HepG2 (cell line): ENCODE data around the gene SUSD3. TPM values are rescaled to one million over a fixed set of nuclear protein-coding genes. Genes with fewer than 3 reads are reported as not detected.
A peak's percentile ranks its signal among the peaks of the same experiment; 100 is the strongest.

Experiments
- ATM ChIP-seq: fragments of 450-650 bp; IDR thresholded peaks from 2 replicates; pipeline ENCODE4 v1.7.1; 2017; ENCODE audit warnings: mild to moderate bottlenecking, borderline replicate concordance
- DMTF1 ChIP-seq: sonication (generic); formaldehyde crosslinking; IDR thresholded peaks from 2 replicates; pipeline ENCODE4 v1.4.0; 2020; ENCODE audit warnings: mild to moderate bottlenecking, missing genetic modification reagents
- ESRRA ChIP-seq: sonication (generic); formaldehyde crosslinking; IDR thresholded peaks from 2 replicates; pipeline ENCODE4 v1.5.1; 2020; ENCODE audit warnings: mild to moderate bottlenecking, low read depth, missing genetic modification reagents
- FOXJ3 ChIP-seq: sonication (generic); formaldehyde crosslinking; IDR thresholded peaks from 2 replicates; pipeline ENCODE4 v1.4.0; 2020; ENCODE audit warnings: missing genetic modification reagents, mild to moderate bottlenecking, borderline replicate concordance
- GABPA ChIP-seq, 2 experiments: IDR thresholded peaks; 2 replicates each; pipeline ENCODE4 v1.6.1; 2011 to 2016; ENCODE audit warnings: low read depth in 2 of 2, low read length in 1 of 2, missing biosample characterization in 1 of 2, missing genetic modification characterization in 1 of 2
- HBP1 ChIP-seq: IDR thresholded peaks from 2 replicates; pipeline ENCODE4 v1.6.1; 2016; ENCODE audit warnings: low read depth, control low read depth
- HDAC6 ChIP-seq: fragments of 200-600 bp; sonication (generic); IDR thresholded peaks from 2 replicates; pipeline ENCODE4 v1.7.0; 2017; ENCODE audit warnings: mild to moderate bottlenecking, antibody characterized with exemption, low read length, low read depth
- HNF4G ChIP-seq, 2 experiments: sonication (generic) in 1 of 2; formaldehyde crosslinking in 1 of 2; IDR thresholded peaks; 2 replicates each; pipeline versions ENCODE4 v1.4.0 to v1.6.1; 2011 to 2020; ENCODE audit warnings: borderline replicate concordance in 2 of 2, low read depth in 2 of 2, mild to moderate bottlenecking in 2 of 2, low read length in 1 of 2, missing genetic modification reagents in 1 of 2, moderate library complexity in 1 of 2
- KLF9 ChIP-seq: IDR thresholded peaks from 2 replicates; pipeline ENCODE4 v1.6.1; 2016; ENCODE audit warnings: low read depth
- LCORL ChIP-seq, 2 experiments: fragments of 450-650 bp in 1 of 2; sonication (generic) in 1 of 2; formaldehyde crosslinking in 1 of 2; IDR thresholded peaks; 2 replicates each; pipeline versions ENCODE4 v1.5.0 to v1.6.1; 2017 to 2020; ENCODE audit warnings: antibody characterized with exemption in 1 of 2, missing genetic modification reagents in 1 of 2
- MTERF4 ChIP-seq: sonication (generic); formaldehyde crosslinking; IDR thresholded peaks from 2 replicates; pipeline ENCODE4 v1.8.0; 2023; ENCODE audit warnings: mild to moderate bottlenecking, missing genetic modification reagents
- NFATC3 ChIP-seq: sonication (generic); formaldehyde crosslinking; IDR thresholded peaks from 2 replicates; pipeline ENCODE4 v1.5.1; 2020; ENCODE audit warnings: mild to moderate bottlenecking, missing genetic modification reagents
- NKX3-1 ChIP-seq: sonication (generic); formaldehyde crosslinking; IDR thresholded peaks from 2 replicates; pipeline ENCODE4 v1.5.0; 2020; ENCODE audit warnings: missing genetic modification reagents
- PHF8 ChIP-seq: sonication (generic); formaldehyde crosslinking; IDR thresholded peaks from 2 replicates; pipeline ENCODE4 v1.5.0; 2020; ENCODE audit warnings: missing genetic modification reagents
- PTBP1 ChIP-seq: fragments of 200-400 bp; formaldehyde crosslinking; IDR thresholded peaks from 2 replicates; pipeline ENCODE4 v1.6.1; 2018; ENCODE audit warnings: low read length, low read depth; ENCODE audit not compliant: poor library complexity, severe bottlenecking
- RCOR2 ChIP-seq: IDR thresholded peaks from 2 replicates; pipeline ENCODE4 v1.6.1; 2016; ENCODE audit warnings: missing biosample characterization, missing genetic modification reagents
- RFX1 ChIP-seq: fragments of 450-650 bp; IDR thresholded peaks from 2 replicates; pipeline ENCODE4 v1.6.1; 2017
- YEATS4 ChIP-seq: sonication (generic); formaldehyde crosslinking; IDR thresholded peaks from 2 replicates; pipeline ENCODE4 v1.4.0; 2020; ENCODE audit warnings: missing genetic modification reagents, borderline replicate concordance
- ZBTB1 ChIP-seq: sonication (generic); formaldehyde crosslinking; IDR thresholded peaks from 2 replicates; pipeline ENCODE4 v1.4.0; 2020; ENCODE audit warnings: missing genetic modification reagents, borderline replicate concordance
- ZBTB21 ChIP-seq: sonication (generic); formaldehyde crosslinking; IDR thresholded peaks from 2 replicates; pipeline ENCODE4 v1.4.0; 2020; ENCODE audit warnings: missing genetic modification reagents
- ZIK1 ChIP-seq: sonication (generic); formaldehyde crosslinking; IDR thresholded peaks from 2 replicates; pipeline ENCODE4 v1.5.0; 2020; ENCODE audit warnings: mild to moderate bottlenecking, low read depth, missing genetic modification reagents, borderline replicate concordance
- ZNF24 ChIP-seq: fragments of 450-650 bp; IDR thresholded peaks from 2 replicates; pipeline ENCODE4 v1.6.1; 2017; ENCODE audit warnings: antibody characterized with exemption, mild to moderate bottlenecking
- ZNF331 ChIP-seq: sonication (generic); formaldehyde crosslinking; IDR thresholded peaks from 2 replicates; pipeline ENCODE4 v1.4.0; 2020; ENCODE audit warnings: missing genetic modification reagents
- ZNF432 ChIP-seq: sonication (generic); formaldehyde crosslinking; IDR thresholded peaks from 2 replicates; pipeline ENCODE4 v1.5.0; 2020; ENCODE audit warnings: missing genetic modification reagents, mild to moderate bottlenecking, borderline replicate concordance
- ZNF576 ChIP-seq: sonication (generic); formaldehyde crosslinking; IDR thresholded peaks from 2 replicates; pipeline ENCODE4 v1.4.0; 2020; ENCODE audit warnings: mild to moderate bottlenecking, missing genetic modification reagents
- ZNF883 ChIP-seq: sonication (generic); formaldehyde crosslinking; IDR thresholded peaks from 2 replicates; pipeline ENCODE4 v1.5.1; 2020; ENCODE audit warnings: mild to moderate bottlenecking, missing genetic modification reagents; ENCODE audit errors: not compliant biosample characterization
- polyA plus RNA-seq, 8 experiments: library from polyadenylated mRNA; depleted of rRNA in 3 of 8; stranded (reverse) in 7 of 8; unstranded in 1 of 8; fragments of >200 nt; fragmentation: Illumina TruSeq in 4 of 8; extraction: Trizol in 4 of 8; gene quantifications; 2 replicates each; pipeline versions ENCODE4 v1.2.1 to v1.2.3, GENCODE V29; 2011 to 2016; ENCODE audit warnings: low read depth in 4 of 8, missing spikeins in 1 of 8, mixed read lengths in 1 of 8; ENCODE audit not compliant: insufficient read depth in 1 of 8
- total RNA-seq, 5 experiments: library from RNA; depleted of rRNA; stranded (reverse); fragments of >200 nt; fragmentation: Illumina TruSeq; extraction: Trizol; gene quantifications; 2 replicates each; pipeline ENCODE4 v1.2.3, GENCODE V29; 2016; ENCODE audit warnings: low read depth in 1 of 5

The SUSD3 gene
- total and polyA plus RNA-seq, 2 of the 13 experiments (the other 11 are each of a cell fraction or from before 2014, with no cell fraction given) = 7.0 to 9.1 TPM

GRCh38 chr9:93111371-93112115 lies 53.0 kb downstream of the SUSD3 start (continued):
- TF ChIP-seq MTERF4 (no peak), NKX3-1 (CRISPR knock-in tag) (no peak), GABPA (IDR thresholded peaks at IDR 0.05; ENCODE audit: low read depth, low read length) (no peak), GABPA (CRISPR knock-in tag; IDR thresholded peaks at IDR 0.05; ENCODE audit: low read depth) (0 out of 2 replicates have a peak, but pooled peaks have one; percentile 8), ESRRA (CRISPR knock-in tag) (no peak; the same call in 1 of the 2 replicates), NFATC3 (CRISPR knock-in tag) (no peak), ZNF576 (no peak), PHF8 (CRISPR knock-in tag) (peak; percentile 6; the same call in 1 of the 2 replicates), HBP1 (CRISPR knock-in tag) (no peak), ATM (no peak), HNF4G (IDR thresholded peaks at IDR 0.05; ENCODE audit: borderline replicate concordance, low read depth, low read length) (no peak), HNF4G (CRISPR knock-in tag; IDR thresholded peaks at IDR 0.05; ENCODE audit: borderline replicate concordance, low read depth) (no peak), PTBP1 (no peak), LCORL (IDR thresholded peaks at IDR 0.05) (no peak), LCORL (CRISPR knock-in tag; IDR thresholded peaks at IDR 0.05) (0 out of 2 replicates have a peak, but pooled peaks have one; percentile 34), ZNF432 (CRISPR knock-in tag) (no peak), ZBTB21 (CRISPR knock-in tag) (no peak), YEATS4 (CRISPR knock-in tag) (no peak; the same call in 1 of the 2 replicates), HDAC6 (no peak), ZNF883 (CRISPR knock-in tag) (no peak), FOXJ3 (CRISPR knock-in tag) (no peak), ZNF24 (no peak), RFX1 (no peak), ZBTB1 (CRISPR knock-in tag) (no peak), ZNF331 (CRISPR knock-in tag) (no peak), DMTF1 (CRISPR knock-in tag) (no peak), RCOR2 (CRISPR knock-in tag) (no peak), ZIK1 (CRISPR knock-in tag) (no peak), KLF9 (no peak)
